SK-N-SH treated with all-trans-retinoic acid at 6 μM for 48 hours (cell line): Measurements from ENCODE around the gene EDEM2.

Experiments used
- ATAC-seq: fragments of 200-7000 bp; cut with Tn5 transposase; 3 replicates; pipeline ENCODE4 v1.9.1; 2020; ENCODE audit warnings: mild to moderate bottlenecking, moderate library complexity
- BACH2 ChIP-seq: fragments of 250-450 bp; sonication (Bioruptor Pico); IDR thresholded peaks from 2 replicates; pipeline ENCODE4 v1.9.0; 2021; ENCODE audit warnings: mild to moderate bottlenecking, borderline replicate concordance
- CREB5 ChIP-seq: fragments of 250-450 bp; sonication (Bioruptor Pico); IDR thresholded peaks from 2 replicates; pipeline ENCODE4 v1.5.1; 2020; ENCODE audit warnings: low read depth, mild to moderate bottlenecking, moderate library complexity
- CSDC2 ChIP-seq: fragments of 250-450 bp; sonication (Bioruptor Pico); IDR thresholded peaks from 2 replicates; pipeline ENCODE4 v1.5.0; 2020; ENCODE audit warnings: mild to moderate bottlenecking, moderate library complexity
- CSRNP3 ChIP-seq: fragments of 250-450 bp; sonication (Bioruptor Pico); IDR thresholded peaks from 2 replicates; pipeline ENCODE4 v1.5.1; 2021; ENCODE audit warnings: mild to moderate bottlenecking, moderate library complexity
- ESRRG ChIP-seq: fragments of 250-450 bp; sonication (Bioruptor Pico); IDR thresholded peaks from 2 replicates; pipeline ENCODE4 v1.6.1; 2021; ENCODE audit warnings: mild to moderate bottlenecking
- GLIS3 ChIP-seq: fragments of 250-450 bp; sonication (Bioruptor Pico); IDR thresholded peaks from 2 replicates; pipeline ENCODE4 v1.5.0; 2020; ENCODE audit warnings: mild to moderate bottlenecking, moderate library complexity
- ISL1 ChIP-seq: fragments of 250-450 bp; sonication (Bioruptor Pico); IDR thresholded peaks from 2 replicates; pipeline ENCODE4 v2.1.2; 2022; ENCODE audit warnings: mild to moderate bottlenecking, moderate library complexity
- OSR1 ChIP-seq: fragments of 250-450 bp; sonication (Bioruptor Pico); IDR thresholded peaks from 2 replicates; pipeline ENCODE4 v1.8.0; 2022; ENCODE audit warnings: moderate library complexity, mild to moderate bottlenecking, inconsistent platforms
- PATZ1 ChIP-seq: fragments of 250-450 bp; sonication (Bioruptor Pico); IDR thresholded peaks from 2 replicates; pipeline ENCODE4 v1.8.0; 2020; ENCODE audit warnings: mild to moderate bottlenecking, moderate library complexity, borderline replicate concordance
- POU6F1 ChIP-seq: fragments of 250-450 bp; sonication (Bioruptor Pico); IDR thresholded peaks from 2 replicates; pipeline ENCODE4 v1.8.0; 2021; ENCODE audit warnings: low read depth, mild to moderate bottlenecking, moderate library complexity, borderline replicate concordance
- PPARA ChIP-seq: fragments of 250-450 bp; sonication (Bioruptor Pico); IDR thresholded peaks from 2 replicates; pipeline ENCODE4 v1.5.0; 2020; ENCODE audit warnings: mild to moderate bottlenecking, borderline replicate concordance
- RARB ChIP-seq: fragments of 250-450 bp; sonication (Bioruptor Pico); IDR thresholded peaks from 2 replicates; pipeline ENCODE4 v1.8.0; 2021; ENCODE audit warnings: mild to moderate bottlenecking, moderate library complexity
- SNAI2 ChIP-seq: fragments of 250-450 bp; sonication (Bioruptor Pico); IDR thresholded peaks from 2 replicates; pipeline ENCODE4 v1.5.0; 2020; ENCODE audit warnings: mild to moderate bottlenecking, moderate library complexity
- TCF4 ChIP-seq: fragments of 250-450 bp; sonication (Bioruptor Pico); IDR thresholded peaks from 2 replicates; pipeline ENCODE4 v1.8.0; 2021; ENCODE audit warnings: mild to moderate bottlenecking, moderate library complexity, borderline replicate concordance
- TOX ChIP-seq: fragments of 250-450 bp; sonication (Bioruptor Pico); IDR thresholded peaks from 2 replicates; pipeline ENCODE4 v1.8.0; 2021; ENCODE audit warnings: mild to moderate bottlenecking, moderate library complexity, borderline replicate concordance
- TSHZ2 ChIP-seq: fragments of 250-450 bp; sonication (Bioruptor Pico); IDR thresholded peaks from 2 replicates; pipeline ENCODE4 v1.5.0; 2020; ENCODE audit warnings: mild to moderate bottlenecking, moderate library complexity
- ZC3H10 ChIP-seq: fragments of 250-450 bp; sonication (Bioruptor Pico); IDR thresholded peaks from 2 replicates; pipeline ENCODE4 v1.5.1; 2021; ENCODE audit warnings: mild to moderate bottlenecking, moderate library complexity
- ZFP3 ChIP-seq: fragments of 250-450 bp; sonication (Bioruptor Pico); IDR thresholded peaks from 2 replicates; pipeline ENCODE4 v1.5.0; 2020; ENCODE audit warnings: mild to moderate bottlenecking, moderate library complexity
- ZFP30 ChIP-seq: fragments of 450-650 bp; formaldehyde crosslinking; IDR thresholded peaks from 2 replicates; pipeline ENCODE4 v1.5.0; 2022; ENCODE audit warnings: mild to moderate bottlenecking, moderate library complexity
- ZNF565 ChIP-seq: fragments of 450-650 bp; formaldehyde crosslinking; conservative IDR thresholded peaks from 2 replicates; pipeline ENCODE4 v1.5.0; 2020; ENCODE audit warnings: low read depth, mild to moderate bottlenecking, moderate library complexity
- ZNF70 ChIP-seq: fragments of 450-650 bp; formaldehyde crosslinking; IDR thresholded peaks from 2 replicates; pipeline ENCODE4 v1.5.0; 2020; ENCODE audit warnings: mild to moderate bottlenecking, moderate library complexity

Gene EDEM2

GRCh38 chr20:35092524-35093266 is 54.4 kb downstream of the EDEM2 start, which contains the start of gene TRPC4AP:
Gene TRPC4AP (minus strand): TSS chr20:35092807. CDS start chr20:35092781, 26 bp downstream.
- no peak for TF ChIP-seq POU6F1 (CRISPR knock-in tag)
- TF ChIP-seq GLIS3 (CRISPR knock-in tag), result no peak
- TF ChIP-seq ZFP3 (CRISPR knock-in tag), result 0 out of 2 replicates have a peak, but pooled peaks have one; percentile 22
- TF ChIP-seq, all 23 proteins: peak for 1
- ATAC-seq, result peak; percentile 93

GRCh38 chr20:35091816-35092523 is 55.2 kb downstream of the EDEM2 start:
- TF ChIP-seq ZC3H10 (CRISPR knock-in tag), result no peak
- ATAC-seq, result peak; percentile 68

GRCh38 chr20:35088231-35089145 is 58.6 kb downstream of the EDEM2 start:
- TF ChIP-seq PATZ1 (CRISPR knock-in tag), result no peak
- no peak for TF ChIP-seq CSDC2 (CRISPR knock-in tag)
- no peak for TF ChIP-seq CREB5 (CRISPR knock-in tag)
- no peak for TF ChIP-seq CSRNP3
- TF ChIP-seq TSHZ2 (CRISPR knock-in tag), result no peak
- no peak for TF ChIP-seq RARB (CRISPR knock-in tag)
- TF ChIP-seq TOX (CRISPR knock-in tag), result no peak
- no peak for TF ChIP-seq TCF4 (CRISPR knock-in tag)
- no peak for TF ChIP-seq ZNF70 (CRISPR knock-in tag)
- no peak for TF ChIP-seq ZFP3 (CRISPR knock-in tag)
- TF ChIP-seq ESRRG, result no peak
- no peak for TF ChIP-seq GLIS3 (CRISPR knock-in tag)
- TF ChIP-seq POU6F1 (CRISPR knock-in tag), result no peak
- TF ChIP-seq ZFP30, result no peak
- no peak for TF ChIP-seq BACH2 (CRISPR knock-in tag)
- TF ChIP-seq SNAI2 (CRISPR knock-in tag), result no peak
- TF ChIP-seq ZNF565 (CRISPR knock-in tag), result no peak
- no peak for TF ChIP-seq PPARA
- TF ChIP-seq OSR1 (CRISPR knock-in tag), result no peak
- no peak for TF ChIP-seq ISL1
- ATAC-seq, result no peak
